GM23248 (cell line): ENCODE measurements around the gene MGST3. TPM values are rescaled to one million over a fixed set of nuclear protein-coding genes. Genes with fewer than 3 reads are reported as not detected.

Experiments
- DNase-seq: peaks from one replicate; pipeline ENCODE4 v3.0.0-alpha.2; 2015
- H2AFZ ChIP-seq: fragments of 200-600 bp; sonication (generic); 2 replicates; pipeline ENCODE4 v1.6.1; 2016; ENCODE audit warnings: antibody characterized with exemption
- H3F3A ChIP-seq: fragments of 200-600 bp; sonication (generic); 2 replicates; pipeline ENCODE4 v1.6.1; 2016; ENCODE audit warnings: mild to moderate bottlenecking, antibody characterized with exemption, mixed run types; ENCODE audit not compliant: insufficient read depth
- H3K27ac ChIP-seq: fragments of 200-600 bp; sonication (generic); 2 replicates; pipeline ENCODE4 v1.5.1; 2016; ENCODE audit warnings: mild to moderate bottlenecking
- H3K27me3 ChIP-seq: fragments of 200-600 bp; sonication (generic); replicated peaks from 2 replicates; pipeline ENCODE4 v1.6.1; 2016; ENCODE audit warnings: mild to moderate bottlenecking; ENCODE audit not compliant: insufficient read depth
- H3K36me3 ChIP-seq: fragments of 200-600 bp; sonication (generic); 2 replicates; pipeline ENCODE4 v1.6.1; 2016; ENCODE audit warnings: low read depth, mild to moderate bottlenecking
- H3K4me1 ChIP-seq: fragments of 200-600 bp; sonication (generic); 2 replicates; pipeline ENCODE4 v1.6.1; 2016; ENCODE audit warnings: mild to moderate bottlenecking; ENCODE audit not compliant: insufficient read depth
- H3K4me2 ChIP-seq: fragments of 200-600 bp; sonication (generic); one replicate; pipeline ENCODE4 v1.6.1; 2016; ENCODE audit warnings: mild to moderate bottlenecking; ENCODE audit not compliant: unreplicated experiment
- H3K4me3 ChIP-seq: fragments of 200-600 bp; sonication (generic); 2 replicates; pipeline ENCODE4 v1.5.1; 2016; ENCODE audit warnings: mild to moderate bottlenecking
- H3K79me2 ChIP-seq: fragments of 200-600 bp; sonication (generic); 2 replicates; pipeline ENCODE4 v1.6.1; 2016; ENCODE audit warnings: mild to moderate bottlenecking; ENCODE audit not compliant: insufficient read depth
- H3K9ac ChIP-seq: fragments of 200-600 bp; sonication (generic); 2 replicates; pipeline ENCODE4 v1.6.1; 2016; ENCODE audit warnings: mild to moderate bottlenecking
- H3K9me2 ChIP-seq: fragments of 200-600 bp; sonication (generic); 2 replicates; pipeline ENCODE4 v1.6.1; 2016; ENCODE audit warnings: mixed run types, mild to moderate bottlenecking, moderate library complexity; ENCODE audit not compliant: insufficient read depth
- H3K9me3 ChIP-seq: fragments of 200-600 bp; sonication (generic); one replicate; pipeline ENCODE4 v1.6.1; 2017; ENCODE audit warnings: low read depth
- H4K20me1 ChIP-seq: fragments of 200-600 bp; sonication (generic); 2 replicates; pipeline ENCODE4 v1.6.0; 2016; ENCODE audit not compliant: insufficient read depth
- EZH2 ChIP-seq: fragments of 200-600 bp; sonication (generic); IDR thresholded peaks from 2 replicates; pipeline ENCODE4 v1.6.1; 2018; ENCODE audit warnings: antibody characterized with exemption, mild to moderate bottlenecking; ENCODE audit not compliant: insufficient read depth, poor library complexity, severe bottlenecking
- EZH2phosphoT487 ChIP-seq: fragments of 200-600 bp; sonication (generic); IDR thresholded peaks from 2 replicates; pipeline ENCODE4 v1.6.1; 2018; ENCODE audit warnings: antibody characterized with exemption, moderate library complexity, mild to moderate bottlenecking, low read depth; ENCODE audit not compliant: insufficient read depth
- WGBS, 2 experiments: methylation state at CpG; one replicate each; pipeline ENCODE4 v1.1.6; 2015 to 2017; ENCODE audit warnings: low lambda C conversion rate in 2 of 2, low coverage in 1 of 2; ENCODE audit errors: missing lambda C conversion rate in 2 of 2; 5-methylcytosine and 5-hydroxymethylcytosine counted together
- in situ Hi-C: fragments of 300-500 bp; cut with MboI; formaldehyde crosslinking; loops from 2 replicates; pipeline ENCODE4 v1.15.0; 2020
- polyA plus RNA-seq: library from polyadenylated mRNA; unstranded; fragments of >200 nt; fragmentation: Nextera tagmentation; extraction: Ambion mirVana; gene quantifications from 2 replicates; pipeline ENCODE4 v1.2.1, GENCODE V29; 2016
- total RNA-seq: library from RNA; depleted of rRNA; stranded (reverse); fragments of >200 nt; shearing (Covaris generic); gene quantifications from 2 replicates; pipeline ENCODE4 v1.2.3, GENCODE V29; 2014

The MGST3 gene
- total and polyA plus RNA-seq, 2 experiments from 2014 or later = 186 to 389 TPM

DNA sequence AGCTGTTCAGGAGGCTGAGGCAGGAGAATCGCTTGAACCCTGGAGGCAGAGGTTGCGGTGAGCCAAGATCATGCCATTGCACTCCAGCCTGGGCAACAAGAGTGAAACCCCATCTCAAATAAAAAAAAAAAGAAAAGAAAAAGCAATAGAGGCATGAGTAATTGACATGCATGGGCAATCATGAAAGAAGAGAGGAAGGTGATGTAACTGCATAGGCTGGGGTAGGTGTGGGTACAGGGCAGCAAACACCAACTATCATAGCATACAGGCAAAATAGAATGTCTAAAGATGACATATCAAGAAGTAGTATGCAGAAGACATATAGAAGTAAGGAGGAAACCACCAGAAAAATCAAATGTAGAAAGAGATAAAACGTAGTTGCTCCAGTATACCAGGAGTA lies 19.0 kb upstream of the MGST3 start:
- H2AFZ ChIP-seq = no peak overlapping the region
- DNase-seq = no peak
- no peak for TF ChIP-seq EZH2phosphoT487
- no peak for TF ChIP-seq EZH2
- no peak overlapping the region for H3K4me2 ChIP-seq
- no peaks in the 10 kb centered on the region for H3F3A ChIP-seq
- 0 out of 2 replicates have a peak, but pooled peaks cover 7% of the 10 kb centered on the region for H3K27me3 ChIP-seq
- WGBS, 2 experiments = 76 to 80% methylated on average over 3 of the region's 3 CpGs
- no peaks in the 10 kb centered on the region for H3K9me2 ChIP-seq
- H4K20me1 ChIP-seq = no peaks in the 10 kb centered on the region
- no peak overlapping the region for H3K9ac ChIP-seq
- H3K36me3 ChIP-seq = no peaks in the 10 kb centered on the region
- in situ Hi-C loops = no loop called here
- H3K9me3 ChIP-seq = no peaks in the 10 kb centered on the region
- no peak overlapping the region for H3K27ac ChIP-seq
- no peaks in the 10 kb centered on the region for H3K4me1 ChIP-seq
- no peak overlapping the region for H3K4me3 ChIP-seq
- no peaks in the 10 kb centered on the region for H3K79me2 ChIP-seq

DNA sequence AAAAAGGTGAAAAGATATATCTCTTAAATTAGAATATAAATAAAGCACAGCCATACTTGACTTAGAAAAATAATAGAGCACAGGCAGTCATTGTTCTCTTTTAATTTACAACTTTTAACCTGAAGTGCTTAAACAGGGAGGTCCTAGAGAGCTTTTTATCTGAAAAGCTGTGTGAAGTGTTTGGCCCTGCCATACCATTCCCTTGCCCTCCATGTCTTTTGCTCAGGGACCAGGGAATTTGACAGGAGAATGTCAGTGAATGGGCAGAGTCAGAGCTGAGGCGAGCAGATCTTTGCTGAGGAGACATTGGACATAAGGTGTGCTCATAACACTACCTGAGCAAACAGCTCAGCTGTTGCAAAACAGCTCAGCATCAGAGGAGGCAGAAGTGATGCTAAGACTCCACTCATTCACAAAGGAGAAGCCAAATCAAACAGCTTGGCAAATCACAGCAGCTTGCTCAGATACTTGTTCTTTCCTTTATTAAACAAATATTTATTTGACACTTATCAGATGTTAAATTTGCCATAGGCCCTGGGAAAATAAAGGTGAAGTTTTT lies 14.9 kb upstream of the MGST3 start:
- Histone ChIP-seq H3K9ac (no peak overlapping the region), H3K4me3 (no peak overlapping the region), H3K9me3 (no peaks in the 10 kb centered on the region), H3K79me2 (no peaks in the 10 kb centered on the region), H4K20me1 (no peaks in the 10 kb centered on the region), H3K27ac (no peak overlapping the region), H3K36me3 (no peaks in the 10 kb centered on the region), H3F3A (no peaks in the 10 kb centered on the region), H3K27me3 (peaks cover 7% of the 10 kb centered on the region; the same call in 1 of the 2 replicates), H3K9me2 (no peaks in the 10 kb centered on the region), H3K4me2 (no peak overlapping the region), H3K4me1 (no peaks in the 10 kb centered on the region), H2AFZ (no peak overlapping the region)
- no peak for TF ChIP-seq EZH2phosphoT487
- TF ChIP-seq EZH2 = no peak
- DNase-seq = no peak
- in situ Hi-C loops = no loop called here
- 64 to 80% methylated on average over 1 of the region's 1 CpG for WGBS, 2 experiments

DNA sequence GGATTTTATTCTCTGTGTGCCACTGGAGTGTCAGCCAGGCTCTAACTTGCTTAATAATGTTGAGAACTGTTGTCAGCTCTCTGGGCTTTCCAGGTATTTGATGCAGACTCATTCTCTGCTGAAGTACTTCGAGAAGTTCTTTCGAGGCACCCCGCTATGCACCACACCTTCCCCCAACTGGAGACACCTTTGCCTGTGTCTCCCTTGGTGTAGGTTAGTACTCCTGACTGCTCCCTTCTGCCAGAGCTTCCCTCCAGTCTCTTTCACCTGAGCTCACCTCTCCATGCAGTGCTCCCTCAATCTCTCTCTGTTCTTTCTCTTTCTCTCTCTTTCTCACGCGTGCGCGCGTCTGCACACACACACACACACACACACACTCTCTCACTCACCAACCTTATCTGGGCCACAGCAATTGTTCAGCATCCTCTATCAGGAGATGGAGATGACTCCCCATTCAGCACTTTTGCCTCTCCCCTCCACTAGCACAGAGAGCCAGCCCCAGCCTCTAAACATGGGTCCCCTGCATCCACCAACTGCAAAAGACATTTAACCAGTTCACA lies 14.0 kb upstream of the MGST3 start:
- Histone ChIP-seq H2AFZ (no peak overlapping the region), H3K4me1 (no peaks in the 10 kb centered on the region), H3K4me3 (no peak overlapping the region), H3K9ac (no peak overlapping the region), H3K27ac (no peak overlapping the region), H3K79me2 (no peaks in the 10 kb centered on the region), H3K9me2 (no peaks in the 10 kb centered on the region), H3K4me2 (no peak overlapping the region), H3K36me3 (no peaks in the 10 kb centered on the region), H3K27me3 (peaks cover 7% of the 10 kb centered on the region; the same call in 1 of the 2 replicates), H3F3A (no peaks in the 10 kb centered on the region), H3K9me3 (no peaks in the 10 kb centered on the region), H4K20me1 (no peaks in the 10 kb centered on the region)
- in situ Hi-C loops = no loop called here
- 86 to 90% methylated on average over 6 to 8 of the region's 8 CpGs for WGBS, 2 experiments
- no peak for TF ChIP-seq EZH2phosphoT487
- no peak for TF ChIP-seq EZH2
- DNase-seq = no peak

DNA sequence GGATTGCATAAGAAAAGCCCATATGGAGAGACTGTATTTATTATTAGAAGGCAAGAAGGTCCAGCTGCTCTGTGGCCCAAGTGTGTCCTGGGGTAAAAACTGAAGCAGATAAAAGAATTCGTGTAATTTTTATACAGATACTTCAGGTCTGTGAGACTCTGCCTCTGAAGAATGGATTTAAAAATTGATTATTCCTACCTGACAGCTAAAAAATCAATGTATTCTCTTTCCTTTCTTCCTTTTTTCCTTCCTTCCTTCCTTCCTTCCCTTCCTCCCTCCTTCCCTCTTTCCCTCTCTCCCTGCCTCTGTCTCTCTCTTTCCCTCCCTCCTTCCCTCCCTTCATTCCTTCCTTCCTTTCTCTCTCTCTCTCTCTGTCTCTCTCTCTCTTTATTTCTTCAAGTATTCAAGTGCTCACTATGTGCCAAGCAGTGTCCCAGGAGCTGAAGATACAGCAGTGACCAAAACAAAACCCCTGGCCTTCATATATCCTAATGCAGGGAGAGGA lies 11.3 kb upstream of the MGST3 start:
- in situ Hi-C loops = no loop called here
- H3F3A ChIP-seq = no peaks in the 10 kb centered on the region
- H3K4me2 ChIP-seq = no peak overlapping the region
- no peak overlapping the region for H2AFZ ChIP-seq
- no peaks in the 10 kb centered on the region for H3K79me2 ChIP-seq
- TF ChIP-seq EZH2 (no peak), EZH2phosphoT487 (no peak)
- no peak for DNase-seq
- 13 to 23% methylated on average over 1 of the region's 1 CpG for WGBS, 2 experiments
- no peaks in the 10 kb centered on the region for H3K9me2 ChIP-seq
- H3K27me3 ChIP-seq = peaks cover 3% of the 10 kb centered on the region; the same call in 1 of the 2 replicates
- H3K4me1 ChIP-seq = no peaks in the 10 kb centered on the region
- no peaks in the 10 kb centered on the region for H4K20me1 ChIP-seq
- H3K27ac ChIP-seq = no peak overlapping the region
- H3K4me3 ChIP-seq = no peak overlapping the region
- H3K9me3 ChIP-seq = no peaks in the 10 kb centered on the region
- H3K36me3 ChIP-seq = no peaks in the 10 kb centered on the region
- H3K9ac ChIP-seq = no peak overlapping the region
